ENCODE data around the gene GRIA3.
"Not testable (repeated sequence)": the region's sequence is repeated elsewhere in the genome, so short reads cannot be mapped to it uniquely, and the experiment has no call there.

The GRIA3 gene

DNA sequence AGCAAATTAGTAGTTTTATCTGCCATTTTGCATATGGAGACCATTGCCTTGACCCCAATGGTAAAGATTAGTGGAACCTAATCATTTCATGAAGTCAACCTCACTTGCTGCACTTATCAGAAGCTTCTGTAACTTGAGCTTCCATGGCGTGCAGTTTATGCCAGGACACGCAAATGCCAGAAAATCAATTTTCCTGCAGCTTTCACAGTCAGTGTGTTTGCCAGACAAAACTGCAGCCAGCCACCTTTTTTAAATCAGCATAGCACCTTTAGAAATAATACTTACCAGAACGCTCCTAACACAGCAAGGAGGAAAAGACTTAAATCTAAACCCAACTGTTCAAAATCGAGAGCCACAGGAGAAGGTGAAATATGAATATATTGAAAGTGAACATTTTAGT is 265.3 kb downstream of the GRIA3 start:
- DNase-seq (ENCODE audit: extremely low read depth in 1 of 2, low read depth in 1 of 2): no peak

DNA sequence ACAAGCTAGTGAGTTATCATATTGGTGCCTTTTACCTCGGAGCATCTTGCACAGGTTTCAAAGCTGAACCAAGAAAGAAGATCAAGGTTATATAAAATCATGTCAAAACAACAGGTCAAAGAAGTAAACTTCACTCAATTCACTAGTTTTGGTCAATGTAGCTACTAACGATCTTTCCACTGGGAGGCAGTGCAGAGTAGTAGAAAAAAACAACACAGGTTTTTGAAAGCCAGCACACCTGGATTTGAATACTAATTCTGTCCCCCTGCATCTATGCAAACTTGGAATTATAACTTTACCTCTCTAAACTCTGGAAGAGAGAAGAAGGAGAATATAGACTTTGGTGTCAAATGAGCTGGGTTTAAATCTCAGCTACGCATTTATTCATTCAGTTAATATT is 266.1 kb downstream of the GRIA3 start:
- DNase-seq (ENCODE audit: extremely low read depth in 1 of 2, low read depth in 1 of 2): no peak

DNA sequence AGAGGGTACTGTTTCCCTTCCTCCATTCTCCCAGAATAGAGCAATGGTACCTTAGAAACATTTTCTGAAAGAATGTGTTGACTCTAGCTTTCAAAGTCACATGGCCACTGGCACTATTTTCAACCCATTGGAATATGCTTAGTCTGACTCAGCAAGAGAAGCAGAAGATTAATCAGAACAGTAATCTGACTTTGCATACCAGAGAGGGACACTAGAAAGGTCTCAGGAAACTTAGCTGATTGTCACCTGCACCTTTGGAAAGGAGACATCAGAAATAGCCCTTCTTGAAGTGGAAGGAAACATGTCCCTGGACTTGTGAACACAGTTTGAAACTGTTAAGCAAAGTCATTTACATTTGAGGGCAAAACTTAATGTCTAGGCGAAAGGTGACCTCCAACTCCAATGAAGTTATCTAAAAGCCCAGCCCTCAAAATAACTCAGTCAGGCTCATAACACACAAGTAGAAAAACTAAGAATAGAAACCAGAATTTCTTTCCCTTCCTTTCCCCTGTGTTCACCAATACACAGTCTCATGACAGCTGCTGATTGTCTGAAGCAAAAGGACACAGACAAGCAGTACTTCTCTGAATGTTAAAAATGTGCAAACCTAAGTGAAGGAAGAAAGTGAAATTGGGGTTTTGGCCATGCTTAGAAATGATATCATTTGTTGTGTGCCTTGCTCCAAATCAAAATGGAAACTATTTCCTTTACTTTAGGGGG is 270.8 kb downstream of the GRIA3 start:
- no peak for DNase-seq (ENCODE audit: extremely low read depth in 1 of 2, low read depth in 1 of 2)

DNA sequence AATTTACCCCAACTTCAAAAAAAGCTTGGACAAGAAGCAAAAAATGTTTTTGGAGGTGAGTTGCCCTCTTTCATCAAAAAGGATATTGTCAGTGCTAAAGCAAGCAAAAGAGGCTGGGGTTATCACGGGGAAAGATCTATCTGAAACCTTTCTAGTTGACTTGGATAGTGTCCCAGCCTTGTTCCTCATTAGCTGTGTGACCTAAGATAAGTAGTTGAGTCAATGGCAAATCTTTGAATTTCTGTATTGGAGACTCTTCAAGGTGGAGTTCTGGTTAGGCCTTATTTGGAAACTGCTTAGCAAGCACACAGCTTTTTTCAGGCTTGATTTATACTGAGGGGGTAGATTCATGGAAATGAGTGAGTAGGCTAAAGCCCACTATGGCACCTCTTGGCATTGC is 271.6 kb downstream of the GRIA3 start:
- no peak for DNase-seq (ENCODE audit: extremely low read depth in 1 of 2, low read depth in 1 of 2)

DNA sequence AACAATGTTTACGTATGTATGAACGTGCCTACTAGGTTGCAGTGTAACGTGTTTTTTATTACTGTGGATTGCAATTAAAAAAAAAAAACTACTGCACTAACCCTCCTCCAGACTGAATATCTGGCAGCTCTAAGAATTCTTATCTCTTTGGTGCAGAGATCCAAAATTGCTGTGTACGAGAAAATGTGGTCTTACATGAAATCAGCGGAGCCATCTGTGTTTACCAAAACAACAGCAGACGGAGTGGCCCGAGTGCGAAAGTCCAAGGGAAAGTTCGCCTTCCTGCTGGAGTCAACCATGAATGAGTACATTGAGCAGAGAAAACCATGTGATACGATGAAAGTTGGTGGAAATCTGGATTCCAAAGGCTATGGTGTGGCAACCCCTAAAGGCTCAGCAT is 280.6 kb downstream of the GRIA3 start:
- no peak for DNase-seq (ENCODE audit: extremely low read depth in 1 of 2, low read depth in 1 of 2)

DNA sequence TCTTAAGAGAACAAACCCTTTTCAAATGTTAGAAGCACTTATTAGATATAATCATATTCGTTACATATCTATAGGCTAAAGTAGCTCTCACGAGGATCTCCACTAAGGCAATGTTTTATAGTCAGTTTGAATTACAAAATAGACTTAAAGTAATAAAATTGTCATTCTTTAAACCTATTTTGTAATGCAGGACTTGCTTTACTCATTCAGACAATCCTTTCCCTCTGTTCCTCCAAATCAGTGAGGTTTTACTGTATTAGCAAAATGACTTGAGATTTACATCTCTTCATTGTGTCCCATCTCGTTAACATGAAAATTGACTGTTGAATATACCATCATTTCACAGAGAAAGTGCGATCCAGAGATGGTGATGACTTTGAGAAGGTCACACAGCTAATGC is 284.4 kb downstream of the GRIA3 start:
- no peak for DNase-seq (ENCODE audit: extremely low read depth in 1 of 2, low read depth in 1 of 2)

DNA sequence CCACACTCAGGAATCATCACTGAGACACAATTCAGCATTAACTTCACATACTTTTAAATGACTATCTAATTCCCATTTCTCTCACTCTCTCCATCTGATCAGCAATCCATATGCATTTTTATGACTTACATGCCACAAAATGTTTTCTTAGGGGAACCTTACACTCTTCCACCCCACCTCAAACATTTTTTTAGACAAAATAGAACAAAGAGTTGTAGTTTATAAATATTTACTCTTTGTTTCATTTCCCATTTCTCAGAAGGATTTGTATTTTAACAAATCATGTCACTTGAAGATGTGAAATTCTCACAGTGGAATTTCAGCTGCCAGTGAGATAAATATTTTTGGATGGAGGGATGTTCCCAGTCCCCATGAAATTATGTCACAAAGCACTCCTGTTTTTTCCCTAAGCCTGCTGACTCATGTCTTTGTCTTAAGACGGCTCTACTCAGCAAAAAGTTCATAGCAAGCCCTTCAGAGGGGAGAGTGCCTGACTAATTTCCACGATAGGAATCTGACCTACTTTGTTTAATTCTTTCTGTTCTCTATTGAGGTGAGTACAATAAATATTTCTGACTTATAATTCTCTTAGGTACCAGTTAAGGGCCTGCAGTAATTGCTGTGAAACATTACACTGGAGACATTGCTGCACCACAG is 291.1 kb downstream of the GRIA3 start:
- no peak for DNase-seq (ENCODE audit: extremely low read depth in 1 of 2, low read depth in 1 of 2)

DNA sequence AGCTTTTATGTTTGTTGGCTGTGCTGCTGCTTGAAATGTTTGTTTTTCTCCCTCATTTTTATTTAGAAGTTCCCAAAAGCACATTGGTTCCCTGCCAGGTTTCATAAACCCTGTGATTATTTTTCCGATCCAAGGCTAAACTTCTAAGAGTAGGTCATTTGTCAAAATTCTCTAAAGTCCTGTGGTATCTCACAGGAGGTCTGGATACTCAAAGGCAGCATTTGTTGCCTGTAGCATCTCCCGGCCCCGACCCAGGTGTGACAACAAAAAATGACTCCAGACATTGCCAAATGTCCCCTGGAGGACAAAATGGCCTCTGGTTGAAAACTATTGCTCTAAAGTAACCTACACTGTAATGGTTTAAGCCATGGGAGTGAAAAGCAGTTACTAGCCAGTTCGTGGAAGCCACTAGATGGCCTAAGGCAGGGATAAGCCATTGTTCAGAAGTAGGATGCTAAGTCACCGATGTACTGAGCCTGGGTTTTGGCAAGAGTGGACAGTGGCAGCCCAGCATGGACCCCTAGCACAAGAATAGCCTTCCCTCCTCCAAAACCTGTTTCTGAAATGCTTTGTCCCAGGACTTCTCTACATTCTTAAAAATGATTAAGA is 292.6 kb downstream of the GRIA3 start:
- DNase-seq (ENCODE audit: extremely low read depth in 1 of 2, low read depth in 1 of 2): no peak

DNA sequence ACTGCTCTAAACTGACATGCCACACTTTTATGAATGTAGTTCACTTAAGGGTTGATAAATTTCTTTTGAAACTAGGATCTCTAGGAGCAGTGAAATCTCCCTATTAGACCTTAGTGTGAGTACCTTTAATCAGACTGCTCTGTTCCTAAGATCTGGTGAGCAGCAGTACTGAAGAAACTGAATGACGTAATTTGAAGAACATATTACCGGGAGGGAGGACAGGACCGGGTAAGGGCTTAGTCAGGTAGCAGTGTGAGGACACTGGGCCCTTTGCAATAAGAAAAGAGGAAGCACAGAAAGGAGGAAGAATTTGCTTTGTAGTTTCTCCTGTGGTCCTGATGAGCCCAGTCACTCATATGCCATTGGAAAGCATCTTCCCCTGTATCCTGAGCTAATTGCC is 293.6 kb downstream of the GRIA3 start:
- no peak for DNase-seq (ENCODE audit: extremely low read depth in 1 of 2, low read depth in 1 of 2)

DNA sequence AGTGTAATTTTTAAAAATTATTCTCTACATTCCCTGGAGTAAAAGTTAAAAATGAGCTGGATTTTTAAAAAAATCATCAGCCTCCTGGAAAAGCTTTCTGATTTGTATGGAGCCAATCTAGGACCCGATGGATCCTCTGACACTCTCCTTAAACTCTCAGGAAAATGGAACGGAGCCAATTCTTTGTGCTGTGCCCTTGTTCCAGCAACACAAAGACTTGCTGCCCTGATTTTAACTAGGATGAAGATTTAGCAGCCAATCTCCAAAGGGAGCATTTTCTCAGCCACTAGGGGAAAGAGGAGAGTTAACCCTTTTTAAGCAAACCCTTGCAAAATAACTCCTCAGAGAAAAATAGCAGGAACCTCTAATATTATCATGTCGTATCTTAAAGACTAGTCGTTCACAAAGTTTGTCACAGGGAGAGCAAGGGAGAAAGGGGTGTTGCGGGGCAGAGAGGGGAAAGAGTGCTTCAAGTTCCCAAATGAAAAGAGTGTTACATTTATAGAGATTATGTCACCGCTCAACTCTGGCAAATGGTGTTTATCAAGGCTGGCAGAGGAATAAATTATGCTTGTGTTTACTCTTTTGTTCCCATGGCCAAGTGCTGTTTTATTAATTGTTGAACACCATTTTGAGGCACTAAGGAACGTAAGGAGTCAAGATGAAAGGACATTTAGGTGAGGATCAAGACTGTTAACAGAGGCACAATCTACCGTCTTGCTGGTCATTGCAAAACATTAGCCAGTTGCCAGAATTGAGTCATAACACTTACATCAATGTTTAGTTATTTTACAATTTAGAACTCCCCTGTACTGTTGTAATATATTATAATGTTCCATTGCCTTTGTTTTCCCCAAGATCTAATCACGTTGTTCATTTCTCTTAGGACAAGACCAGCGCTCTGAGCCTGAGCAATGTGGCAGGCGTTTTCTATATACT is 298.1 kb downstream of the GRIA3 start:
- DNase-seq (ENCODE audit: extremely low read depth in 1 of 2, low read depth in 1 of 2): no peak

DNA sequence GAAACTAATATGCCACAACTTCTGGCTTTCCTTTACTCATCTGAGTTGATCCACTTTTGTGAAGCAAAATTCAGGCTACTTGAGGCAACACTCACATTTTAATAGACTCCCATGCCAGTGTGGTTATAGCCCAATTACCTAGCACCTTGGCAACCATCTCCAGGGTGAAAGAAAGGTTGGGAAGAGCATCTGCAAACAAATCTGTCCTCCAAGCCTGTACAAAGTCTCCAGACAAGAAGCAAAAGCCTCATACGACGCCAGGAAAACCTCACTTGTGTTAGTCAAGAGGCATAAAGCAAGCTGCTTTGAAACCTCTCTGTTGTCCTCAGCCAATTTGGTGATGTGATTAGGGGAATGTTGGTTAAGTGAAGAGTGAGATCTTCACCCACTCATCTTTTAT is 302.2 kb downstream of the GRIA3 start:
- DNase-seq (ENCODE audit: extremely low read depth in 1 of 2, low read depth in 1 of 2): no peak

DNA sequence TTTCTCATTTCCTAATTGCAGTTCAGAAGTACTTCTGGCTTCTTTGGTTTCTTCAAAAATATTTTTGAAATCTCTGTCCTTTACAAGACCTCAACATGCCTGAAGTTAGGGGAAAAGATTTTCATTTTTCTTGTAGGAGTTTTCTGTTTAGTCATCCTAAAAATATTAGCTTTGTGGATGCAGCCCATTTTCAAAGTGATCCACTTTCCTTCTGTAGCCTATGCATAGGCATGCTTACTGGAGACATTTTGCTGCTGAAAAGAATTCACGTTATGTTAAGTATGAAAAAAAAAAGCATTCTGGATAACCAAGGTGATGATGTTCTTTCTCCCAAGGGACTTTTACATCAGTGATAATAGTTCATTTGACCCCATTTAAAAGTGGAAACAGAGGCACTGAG is 303.2 kb downstream of the GRIA3 start:
- DNase-seq (ENCODE audit: extremely low read depth in 1 of 2, low read depth in 1 of 2): no peak

DNA sequence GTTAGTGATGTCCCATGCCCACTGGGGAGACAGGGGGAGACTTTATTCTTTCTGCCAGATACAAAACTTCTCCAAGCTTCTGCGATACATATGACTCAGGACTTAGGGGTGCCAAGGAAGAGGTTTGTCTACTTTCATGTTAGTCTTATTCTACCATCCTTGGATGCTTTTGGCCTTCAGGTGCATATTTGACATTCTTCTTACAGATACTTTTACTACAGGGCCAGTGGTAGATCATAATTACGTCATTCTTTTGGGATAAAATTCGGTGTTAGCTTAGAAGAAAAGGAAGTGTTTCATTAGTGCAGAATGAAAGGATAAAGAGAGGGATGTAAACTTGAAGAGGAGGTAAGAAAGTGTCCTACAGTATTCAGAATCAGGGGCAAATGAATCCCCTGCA is 303.6 kb downstream of the GRIA3 start:
- no peak for DNase-seq (ENCODE audit: extremely low read depth in 1 of 2, low read depth in 1 of 2)

DNA sequence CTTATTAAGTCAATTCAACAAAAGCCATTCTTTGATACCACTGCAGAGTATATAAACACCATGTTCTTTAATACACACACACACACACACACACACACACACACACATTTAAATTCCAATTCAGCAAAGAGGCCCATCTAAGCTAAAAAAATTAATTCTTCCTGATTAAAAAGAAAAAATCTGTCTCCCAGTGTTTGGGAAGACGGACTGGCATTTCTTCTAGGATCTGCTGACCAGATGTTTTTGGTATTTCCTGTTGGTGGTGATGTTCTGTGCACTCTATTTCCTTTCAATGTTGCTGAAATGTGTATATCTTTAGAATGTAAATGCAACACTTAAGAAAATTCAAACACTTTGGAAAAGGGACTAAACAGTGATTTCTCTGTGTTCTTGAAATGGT is 304.9 kb downstream of the GRIA3 start:
- DNase-seq (ENCODE audit: extremely low read depth in 1 of 2, low read depth in 1 of 2): no peak

DNA sequence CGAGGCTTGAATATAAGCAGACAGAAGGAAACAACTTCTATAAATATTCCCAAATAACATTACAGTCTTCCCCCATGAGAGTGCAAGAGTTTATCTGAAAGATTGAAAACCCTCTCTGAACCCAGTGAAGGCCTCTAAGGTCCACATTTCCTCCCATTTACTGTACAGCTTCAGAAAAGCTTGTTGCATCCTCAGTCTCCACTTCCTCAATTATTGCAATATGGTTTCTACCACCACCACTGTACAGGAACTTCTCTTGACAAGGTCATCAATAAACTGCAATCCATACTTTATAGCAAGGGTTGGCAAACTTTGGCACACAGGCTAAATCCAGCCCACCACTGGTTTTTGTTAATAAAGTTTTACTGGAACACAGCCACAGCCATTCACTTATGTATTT is 309.8 kb downstream of the GRIA3 start:
- DNase-seq (ENCODE audit: extremely low read depth in 1 of 2, low read depth in 1 of 2): no peak

DNA sequence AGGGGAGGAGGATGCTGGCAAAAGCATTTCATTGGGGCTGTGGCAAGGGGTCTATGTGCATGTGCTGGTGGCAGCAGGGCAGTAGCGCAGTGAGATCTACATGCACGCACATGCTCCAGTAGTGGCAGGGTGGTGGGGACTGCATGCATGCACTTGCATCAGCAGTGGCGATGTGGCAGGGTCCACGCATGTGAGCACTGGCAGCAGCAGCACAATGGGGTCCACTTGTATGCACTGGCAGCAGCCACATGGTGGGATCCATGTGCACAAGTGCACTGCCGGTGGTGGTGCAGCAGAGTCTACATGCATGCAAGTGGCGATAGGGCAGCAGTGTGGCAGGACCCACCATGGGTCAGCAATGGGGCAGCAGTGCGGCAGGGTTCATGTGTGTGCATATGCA is 315.7 kb downstream of the GRIA3 start:
- no peak for DNase-seq (ENCODE audit: extremely low read depth in 1 of 2, low read depth in 1 of 2)

DNA sequence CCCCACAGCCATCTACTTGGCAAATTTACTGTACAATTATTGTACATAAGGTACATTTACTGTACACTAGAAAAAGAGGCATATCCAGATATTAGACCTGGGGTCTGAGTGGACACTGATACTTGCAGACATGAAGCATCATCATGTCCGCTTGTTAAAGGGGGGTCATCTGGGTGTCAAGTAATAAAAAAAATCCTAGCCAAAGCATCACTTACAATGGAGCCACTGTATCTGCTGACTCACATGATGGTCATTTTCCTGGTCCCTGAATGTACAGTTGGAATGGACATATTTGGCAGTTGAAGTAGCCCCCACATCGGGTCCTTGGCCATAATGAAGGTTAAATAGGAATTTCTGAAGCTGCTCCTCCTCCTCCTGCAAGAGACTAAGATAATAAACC is 320.0 kb downstream of the GRIA3 start:
- DNase-seq (ENCODE audit: extremely low read depth in 1 of 2, low read depth in 1 of 2): no peak

DNA sequence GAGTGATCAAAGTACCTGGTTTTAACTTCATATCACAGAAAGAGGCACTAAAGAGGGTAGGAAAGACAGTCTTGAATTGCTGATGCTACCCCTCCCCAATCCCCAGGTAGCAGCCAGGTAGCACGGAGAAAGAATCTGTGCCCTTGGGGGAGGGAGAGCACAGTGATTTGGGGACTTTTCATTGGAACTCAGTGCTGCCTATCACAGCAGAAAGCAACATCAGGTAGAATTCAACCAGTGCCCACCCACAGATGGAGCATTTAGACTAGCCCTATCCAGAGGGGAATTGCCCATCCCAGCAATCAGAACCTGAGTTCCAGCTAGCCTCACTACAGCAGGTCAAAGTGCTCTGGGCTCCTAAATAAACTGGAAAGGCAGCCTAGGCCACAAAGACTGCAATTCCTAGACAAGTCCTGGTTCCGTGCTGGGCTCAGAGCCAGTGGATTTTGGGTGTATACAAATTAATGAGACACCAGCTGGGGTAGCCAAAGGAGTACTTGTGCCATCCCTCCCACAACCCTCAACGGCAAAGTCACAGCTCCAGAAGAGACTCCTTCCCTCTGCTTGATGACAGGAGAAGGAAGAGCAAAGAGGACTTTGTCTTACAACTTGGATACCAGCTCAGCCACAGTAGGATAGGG is 320.7 kb downstream of the GRIA3 start:
- no peak for DNase-seq (ENCODE audit: extremely low read depth in 1 of 2, low read depth in 1 of 2)

DNA sequence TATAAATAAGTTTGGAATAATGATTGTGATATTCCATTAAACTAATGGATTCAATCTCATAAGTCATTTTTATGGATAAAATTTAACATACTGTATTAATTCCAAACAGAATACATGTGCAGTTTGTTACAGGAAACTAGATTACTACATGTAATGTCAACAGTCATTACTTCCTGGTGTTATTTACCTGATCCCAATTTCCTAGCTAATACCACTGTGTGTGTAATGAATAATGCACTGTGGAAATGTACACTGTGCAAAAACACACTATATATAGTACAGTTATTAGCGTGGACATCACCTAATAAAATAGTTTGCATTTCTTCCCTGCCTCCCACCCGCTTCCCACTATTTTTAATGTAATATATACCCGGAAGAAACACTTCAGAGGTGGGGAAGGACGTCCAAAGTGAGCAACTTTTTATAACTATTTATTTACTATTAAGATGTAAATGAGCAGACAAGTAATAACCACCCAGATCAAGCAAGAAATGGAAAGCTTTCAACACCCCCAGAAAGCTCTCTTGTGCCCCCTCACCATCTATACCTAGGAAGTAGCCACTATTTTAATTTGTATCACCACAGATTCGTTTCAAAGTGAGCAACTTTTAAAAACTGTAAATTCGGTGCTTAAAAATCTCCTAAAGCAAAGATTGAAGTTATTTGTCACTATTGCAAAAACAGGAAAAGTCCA is 329.7 kb downstream of the GRIA3 start:
- no peak for DNase-seq (ENCODE audit: extremely low read depth in 1 of 2, low read depth in 1 of 2)

DNA sequence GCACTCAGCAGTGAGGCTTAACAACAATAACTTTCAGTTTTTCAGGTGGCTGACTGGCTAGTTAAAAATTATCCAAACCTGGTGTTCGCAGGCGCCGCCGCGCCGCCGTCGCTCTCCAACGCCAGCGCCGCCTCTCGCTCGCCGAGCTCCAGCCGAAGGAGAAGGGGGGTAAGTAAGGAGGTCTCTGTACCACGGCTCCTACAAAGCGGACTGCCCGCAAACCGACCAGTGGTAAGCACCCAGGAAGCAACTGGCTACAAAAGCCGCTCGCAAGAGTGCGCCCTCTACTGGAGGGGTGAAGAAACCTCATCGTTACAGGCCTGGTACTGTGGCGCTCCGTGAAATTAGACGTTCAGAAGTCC is 330.2 kb downstream of the GRIA3 start:
- not testable (repeated sequence) for DNase-seq (ENCODE audit: extremely low read depth in 1 of 2, low read depth in 1 of 2)

Data from activated CD8-positive, alpha-beta memory T cell treated with anti-CD3 and anti-CD28 coated beads for 1 hour (primary cell).